OCI-LY7 (cell line): Measurements from ENCODE around the gene HOXC6.

Experiments
- EZH2phosphoT487 ChIP-seq: fragments of 200-600 bp; sonication (generic); IDR thresholded peaks from 2 replicates; pipeline ENCODE4 v1.6.1; 2018; ENCODE audit warnings: low read depth, borderline replicate concordance, mild to moderate bottlenecking, mixed run types, antibody characterized with exemption, low read length, moderate library complexity, mixed read lengths
- TF ChIP-seq, protein P1 (sequence below): fragments of 200-600 bp; sonication (generic); conservative IDR thresholded peaks from 2 replicates; pipeline ENCODE4 v1.5.1; 2014; ENCODE audit warnings: mild to moderate bottlenecking, antibody characterized with exemption, low read length, moderate library complexity, mixed read lengths

DNA sequence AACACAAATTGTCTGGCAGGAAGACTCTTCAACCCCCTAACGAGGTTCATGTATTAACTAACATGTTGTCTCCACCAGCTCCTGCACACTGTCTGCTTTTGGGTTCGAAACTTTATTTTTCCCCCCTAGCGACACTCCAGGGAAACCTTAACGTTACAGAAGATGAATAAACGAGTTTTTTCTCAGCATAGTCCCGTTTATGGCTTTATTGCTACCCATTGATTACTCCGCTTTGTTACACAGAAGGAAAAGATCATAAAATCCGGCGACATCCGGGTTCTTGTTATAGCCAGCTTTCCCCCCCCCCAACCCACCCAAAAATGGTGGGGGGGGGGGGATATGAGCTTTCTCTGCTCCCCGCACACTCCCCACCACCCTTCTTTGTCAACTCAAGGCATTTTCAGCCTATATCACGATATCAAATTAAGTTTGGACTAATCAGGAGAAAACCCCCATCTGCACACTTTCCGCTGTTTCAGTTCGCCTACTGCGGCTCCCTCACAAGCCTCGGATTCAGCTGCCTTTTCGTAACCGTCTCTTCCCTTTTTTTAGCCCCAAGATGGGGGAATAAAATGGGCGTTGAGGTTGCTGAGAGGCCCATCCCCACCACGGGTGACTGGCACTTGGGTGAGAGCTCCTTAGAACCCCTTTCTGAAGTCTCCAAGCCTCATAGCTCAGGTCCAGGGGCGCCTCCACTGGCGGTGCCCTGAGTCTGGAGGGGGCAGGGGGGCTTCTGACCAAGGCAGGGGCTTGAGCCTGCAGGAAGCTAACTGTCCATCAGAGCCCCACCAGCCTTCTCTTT lies 1.4 kb upstream of the HOXC6 start:
- TF ChIP-seq, protein P1, sequence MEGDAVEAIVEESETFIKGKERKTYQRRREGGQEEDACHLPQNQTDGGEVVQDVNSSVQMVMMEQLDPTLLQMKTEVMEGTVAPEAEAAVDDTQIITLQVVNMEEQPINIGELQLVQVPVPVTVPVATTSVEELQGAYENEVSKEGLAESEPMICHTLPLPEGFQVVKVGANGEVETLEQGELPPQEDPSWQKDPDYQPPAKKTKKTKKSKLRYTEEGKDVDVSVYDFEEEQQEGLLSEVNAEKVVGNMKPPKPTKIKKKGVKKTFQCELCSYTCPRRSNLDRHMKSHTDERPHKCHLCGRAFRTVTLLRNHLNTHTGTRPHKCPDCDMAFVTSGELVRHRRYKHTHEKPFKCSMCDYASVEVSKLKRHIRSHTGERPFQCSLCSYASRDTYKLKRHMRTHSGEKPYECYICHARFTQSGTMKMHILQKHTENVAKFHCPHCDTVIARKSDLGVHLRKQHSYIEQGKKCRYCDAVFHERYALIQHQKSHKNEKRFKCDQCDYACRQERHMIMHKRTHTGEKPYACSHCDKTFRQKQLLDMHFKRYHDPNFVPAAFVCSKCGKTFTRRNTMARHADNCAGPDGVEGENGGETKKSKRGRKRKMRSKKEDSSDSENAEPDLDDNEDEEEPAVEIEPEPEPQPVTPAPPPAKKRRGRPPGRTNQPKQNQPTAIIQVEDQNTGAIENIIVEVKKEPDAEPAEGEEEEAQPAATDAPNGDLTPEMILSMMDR: no peak
- no peak for TF ChIP-seq EZH2phosphoT487
